HepG2 (cell line): ENCODE data around the gene CYP2W1. TPM values are rescaled to one million over a fixed set of nuclear protein-coding genes. Genes with fewer than 3 reads are reported as not detected.
A peak's percentile ranks its signal among the peaks of the same experiment; 100 is the strongest.

Experiments used
- ADNP ChIP-seq: sonication (generic); formaldehyde crosslinking; IDR thresholded peaks from 2 replicates; pipeline ENCODE4 v1.4.0; 2020; ENCODE audit warnings: missing genetic modification reagents
- ATF7-NPFF ChIP-seq: sonication (generic); formaldehyde crosslinking; IDR thresholded peaks from 2 replicates; pipeline ENCODE4 v1.8.1; 2023; ENCODE audit warnings: mild to moderate bottlenecking, low read depth, missing genetic modification reagents, moderate library complexity
- GLI4 ChIP-seq: sonication (generic); formaldehyde crosslinking; IDR thresholded peaks from 2 replicates; pipeline ENCODE4 v1.5.1; 2020; ENCODE audit warnings: missing genetic modification reagents, mild to moderate bottlenecking, moderate library complexity, borderline replicate concordance
- HDAC6 ChIP-seq: fragments of 200-600 bp; sonication (generic); IDR thresholded peaks from 2 replicates; pipeline ENCODE4 v1.7.0; 2017; ENCODE audit warnings: mild to moderate bottlenecking, antibody characterized with exemption, low read length, low read depth
- MTF2 ChIP-seq: sonication (generic); formaldehyde crosslinking; IDR thresholded peaks from 2 replicates; pipeline ENCODE4 v1.5.0; 2020; ENCODE audit warnings: missing genetic modification reagents, borderline replicate concordance
- MYPOP ChIP-seq: sonication (generic); formaldehyde crosslinking; IDR thresholded peaks from 2 replicates; pipeline ENCODE4 v1.8.1; 2023; ENCODE audit warnings: mild to moderate bottlenecking, moderate library complexity, missing genetic modification reagents
- NPAS2 ChIP-seq: sonication (generic); formaldehyde crosslinking; IDR thresholded peaks from 2 replicates; pipeline ENCODE4 v1.8.0; 2022; ENCODE audit warnings: mild to moderate bottlenecking, missing genetic modification reagents, borderline replicate concordance
- PCBP2 ChIP-seq: fragments of 200-400 bp; formaldehyde crosslinking; optimal IDR thresholded peaks from 2 replicates; pipeline ENCODE3; 2018; ENCODE audit warnings: low read length, low read depth; ENCODE audit not compliant: poor library complexity, severe bottlenecking
- SALL1 ChIP-seq: sonication (generic); formaldehyde crosslinking; IDR thresholded peaks from 2 replicates; pipeline ENCODE4 v1.8.0; 2022; ENCODE audit warnings: mild to moderate bottlenecking, missing genetic modification reagents
- SOX13 ChIP-seq, 3 experiments: fragments of 450-650 bp in 1 of 3; sonication (generic) in 1 of 3; formaldehyde crosslinking in 1 of 3; IDR thresholded peaks in 2 of 3; conservative IDR thresholded peaks in 1 of 3; 2 replicates each; pipeline versions ENCODE4 v1.5.0 to v1.6.1; 2016 to 2020; ENCODE audit warnings: antibody characterized with exemption in 1 of 3, mild to moderate bottlenecking in 1 of 3, missing compliant biosample characterization in 1 of 3, missing genetic modification reagents in 1 of 3, moderate library complexity in 1 of 3
- ZBTB10 ChIP-seq: sonication (generic); formaldehyde crosslinking; IDR thresholded peaks from 2 replicates; pipeline ENCODE4 v1.4.0; 2020; ENCODE audit warnings: missing genetic modification reagents, borderline replicate concordance
- ZBTB33 ChIP-seq: sonication (generic); formaldehyde crosslinking; IDR thresholded peaks from 2 replicates; pipeline ENCODE4 v1.4.0; 2020; ENCODE audit warnings: missing genetic modification reagents
- ZNF12 ChIP-seq: sonication (generic); formaldehyde crosslinking; IDR thresholded peaks from 2 replicates; pipeline ENCODE4 v1.5.0; 2020; ENCODE audit warnings: missing genetic modification reagents
- ZNF232 ChIP-seq: sonication (generic); formaldehyde crosslinking; IDR thresholded peaks from 2 replicates; pipeline ENCODE4 v1.4.0; 2020; ENCODE audit warnings: missing genetic modification reagents, borderline replicate concordance
- ZNF563 ChIP-seq: sonication (generic); formaldehyde crosslinking; IDR thresholded peaks from 2 replicates; pipeline ENCODE4 v1.8.0; 2022; ENCODE audit warnings: mild to moderate bottlenecking, moderate library complexity, missing genetic modification reagents
- polyA plus RNA-seq, 8 experiments: library from polyadenylated mRNA; depleted of rRNA in 3 of 8; stranded (reverse) in 7 of 8; unstranded in 1 of 8; fragments of >200 nt; fragmentation: Illumina TruSeq in 4 of 8; extraction: Trizol in 4 of 8; gene quantifications; 2 replicates each; pipeline versions ENCODE4 v1.2.1 to v1.2.3, GENCODE V29; 2011 to 2016; ENCODE audit warnings: low read depth in 4 of 8, missing spikeins in 1 of 8, mixed read lengths in 1 of 8; ENCODE audit not compliant: insufficient read depth in 1 of 8
- total RNA-seq, 5 experiments: library from RNA; depleted of rRNA; stranded (reverse); fragments of >200 nt; fragmentation: Illumina TruSeq; extraction: Trizol; gene quantifications; 2 replicates each; pipeline ENCODE4 v1.2.3, GENCODE V29; 2016; ENCODE audit warnings: low read depth in 1 of 5
- TF ChIP-seq, protein P1 (sequence below): fragments of 450-650 bp; IDR thresholded peaks from 2 replicates; pipeline ENCODE4 v1.6.1; 2017
- TF ChIP-seq, protein P2 (sequence below): sonication (generic); formaldehyde crosslinking; IDR thresholded peaks from 2 replicates; pipeline ENCODE4 v1.4.0; 2020; ENCODE audit warnings: missing genetic modification reagents
- TF ChIP-seq, protein P3 (sequence below): fragments of 450-650 bp; IDR thresholded peaks from 2 replicates; pipeline ENCODE4 v1.6.1; 2016

Gene CYP2W1
- total and polyA plus RNA-seq, 2 of the 13 experiments (the other 11 are each of a cell fraction or from before 2014, with no cell fraction given) = 19.5 to 31.7 TPM

DNA sequence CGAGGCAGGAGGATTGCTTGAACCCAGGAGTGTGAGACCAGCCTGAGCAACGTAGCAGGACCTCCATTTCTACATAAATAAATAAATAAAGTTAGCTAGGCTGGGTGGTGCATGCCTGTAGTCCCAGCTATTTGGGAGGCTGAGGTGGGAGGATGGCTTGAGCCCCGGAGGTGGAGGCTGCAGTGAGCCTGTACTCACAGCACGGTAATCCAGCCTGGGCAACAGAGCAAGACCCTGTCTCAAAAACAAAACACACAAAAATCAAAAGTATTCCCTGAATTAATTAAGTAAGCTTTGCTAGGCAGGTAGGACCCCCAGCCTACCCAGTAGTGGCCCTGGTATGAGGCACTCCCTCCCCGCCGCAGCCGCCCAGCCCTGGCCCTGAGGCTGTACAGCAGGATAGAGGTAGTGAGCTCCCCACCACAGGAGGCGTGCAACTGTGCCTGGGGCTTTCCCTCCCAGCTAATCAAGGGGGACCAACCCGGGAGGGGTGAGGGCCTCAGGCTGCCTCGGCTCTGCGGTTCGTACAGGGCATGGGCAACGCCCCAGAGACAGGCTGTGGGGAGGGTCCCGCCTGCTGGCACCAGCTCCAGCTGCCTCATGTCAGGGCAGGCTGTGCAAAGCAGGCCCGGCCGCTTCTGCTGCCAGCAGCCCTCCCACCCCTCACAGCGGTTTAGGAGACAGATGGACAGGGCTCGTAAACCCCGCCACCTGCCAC lies 1.0 kb upstream of the CYP2W1 start (continued):
- TF ChIP-seq, protein P1, sequence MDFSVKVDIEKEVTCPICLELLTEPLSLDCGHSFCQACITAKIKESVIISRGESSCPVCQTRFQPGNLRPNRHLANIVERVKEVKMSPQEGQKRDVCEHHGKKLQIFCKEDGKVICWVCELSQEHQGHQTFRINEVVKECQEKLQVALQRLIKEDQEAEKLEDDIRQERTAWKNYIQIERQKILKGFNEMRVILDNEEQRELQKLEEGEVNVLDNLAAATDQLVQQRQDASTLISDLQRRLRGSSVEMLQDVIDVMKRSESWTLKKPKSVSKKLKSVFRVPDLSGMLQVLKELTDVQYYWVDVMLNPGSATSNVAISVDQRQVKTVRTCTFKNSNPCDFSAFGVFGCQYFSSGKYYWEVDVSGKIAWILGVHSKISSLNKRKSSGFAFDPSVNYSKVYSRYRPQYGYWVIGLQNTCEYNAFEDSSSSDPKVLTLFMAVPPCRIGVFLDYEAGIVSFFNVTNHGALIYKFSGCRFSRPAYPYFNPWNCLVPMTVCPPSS = no peak
- TF ChIP-seq GLI4 (no peak), MYPOP (CRISPR knock-in tag) (no peak), HDAC6 (no peak), ADNP (CRISPR knock-in tag) (0 out of 2 replicates have a peak, but pooled peaks have one; percentile 72), SALL1 (CRISPR knock-in tag) (no peak), PCBP2 (no peak), ZNF563 (CRISPR knock-in tag) (no peak), ZBTB10 (CRISPR knock-in tag) (no peak), MTF2 (CRISPR knock-in tag) (no peak), NPAS2 (no peak), SOX13 (IDR thresholded peaks at IDR 0.05) (no peak), SOX13 (CRISPR knock-in tag; conservative IDR thresholded peaks at IDR 0.05 in 1 of 2, IDR thresholded peaks at IDR 0.05 in 1 of 2) (no peak), ZNF232 (CRISPR knock-in tag) (no peak), ZBTB33 (CRISPR knock-in tag) (peak; percentile 76), ZNF12 (CRISPR knock-in tag) (no peak), ATF7-NPFF (CRISPR knock-in tag) (0 out of 2 replicates have a peak, but pooled peaks have one; percentile 23)
- TF ChIP-seq, protein P2, sequence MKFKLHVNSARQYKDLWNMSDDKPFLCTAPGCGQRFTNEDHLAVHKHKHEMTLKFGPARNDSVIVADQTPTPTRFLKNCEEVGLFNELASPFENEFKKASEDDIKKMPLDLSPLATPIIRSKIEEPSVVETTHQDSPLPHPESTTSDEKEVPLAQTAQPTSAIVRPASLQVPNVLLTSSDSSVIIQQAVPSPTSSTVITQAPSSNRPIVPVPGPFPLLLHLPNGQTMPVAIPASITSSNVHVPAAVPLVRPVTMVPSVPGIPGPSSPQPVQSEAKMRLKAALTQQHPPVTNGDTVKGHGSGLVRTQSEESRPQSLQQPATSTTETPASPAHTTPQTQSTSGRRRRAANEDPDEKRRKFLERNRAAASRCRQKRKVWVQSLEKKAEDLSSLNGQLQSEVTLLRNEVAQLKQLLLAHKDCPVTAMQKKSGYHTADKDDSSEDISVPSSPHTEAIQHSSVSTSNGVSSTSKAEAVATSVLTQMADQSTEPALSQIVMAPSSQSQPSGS = no peak
- TF ChIP-seq, protein P3, sequence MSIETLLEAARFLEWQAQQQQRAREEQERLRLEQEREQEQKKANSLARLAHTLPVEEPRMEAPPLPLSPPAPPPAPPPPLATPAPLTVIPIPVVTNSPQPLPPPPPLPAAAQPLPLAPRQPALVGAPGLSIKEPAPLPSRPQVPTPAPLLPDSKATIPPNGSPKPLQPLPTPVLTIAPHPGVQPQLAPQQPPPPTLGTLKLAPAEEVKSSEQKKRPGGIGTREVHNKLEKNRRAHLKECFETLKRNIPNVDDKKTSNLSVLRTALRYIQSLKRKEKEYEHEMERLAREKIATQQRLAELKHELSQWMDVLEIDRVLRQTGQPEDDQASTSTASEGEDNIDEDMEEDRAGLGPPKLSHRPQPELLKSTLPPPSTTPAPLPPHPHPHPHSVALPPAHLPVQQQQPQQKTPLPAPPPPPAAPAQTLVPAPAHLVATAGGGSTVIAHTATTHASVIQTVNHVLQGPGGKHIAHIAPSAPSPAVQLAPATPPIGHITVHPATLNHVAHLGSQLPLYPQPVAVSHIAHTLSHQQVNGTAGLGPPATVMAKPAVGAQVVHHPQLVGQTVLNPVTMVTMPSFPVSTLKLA = no peak
